HEK293 (cell line): Measurements from ENCODE around the gene OR11A1.

Experiments used
- CTCF ChIA-PET: fragments of 350-600 bp; formaldehyde crosslinking; extraction: SDS; loops from one replicate; lab custom pipeline; 2021; ENCODE audit warnings: antibody characterized with exemption; lab: Yijun Ruan, JAX
- POLR2A ChIA-PET: fragments of 300-600 bp; formaldehyde crosslinking; extraction: SDS; loops from one replicate; lab custom pipeline; 2020; ENCODE audit warnings: antibody characterized with exemption, inconsistent platforms; lab: Yijun Ruan, JAX
- H3K27ac ChIP-seq: fragments of 200-500 bp; sonication (Bioruptor generic); 2 replicates; pipeline ENCODE4 v1.5.1; 2014; ENCODE audit warnings: low read depth, low read length, control low read depth, inconsistent platforms; ENCODE audit errors: extremely low read depth
- H3K36me3 ChIP-seq, 2 experiments: fragments of 200-500 bp in 1 of 2; sonication (Bioruptor generic) in 1 of 2; 1 replicate in 1 of 2; 2 replicates in 1 of 2; pipeline ENCODE4 v1.5.1; 2014 to 2017; ENCODE audit warnings: inconsistent platforms in 2 of 2, low read length in 2 of 2; ENCODE audit not compliant: control insufficient read depth in 2 of 2, insufficient read depth in 1 of 2
- H3K4me1 ChIP-seq: fragments of 200-500 bp; sonication (Bioruptor generic); 2 replicates; pipeline ENCODE4 v1.5.1; 2014; ENCODE audit warnings: mild to moderate bottlenecking, low read length, inconsistent platforms; ENCODE audit not compliant: control insufficient read depth, insufficient read depth
- H3K4me3 ChIP-seq: 2 replicates; pipeline ENCODE4 v1.5.1; 2011; ENCODE audit warnings: low read depth, mild to moderate bottlenecking, control low read depth, low read length, moderate library complexity
- H3K9me3 ChIP-seq: fragments of 200-500 bp; sonication (Bioruptor generic); 2 replicates; pipeline ENCODE4 v1.5.1; 2014; ENCODE audit warnings: low read depth, low read length, inconsistent platforms; ENCODE audit not compliant: control insufficient read depth, insufficient read depth
- BCL11B ChIP-seq: fragments of 450-650 bp; formaldehyde crosslinking; IDR thresholded peaks from 2 replicates; pipeline ENCODE4 v1.5.1; 2016; ENCODE audit warnings: low read depth, missing biosample characterization, missing genetic modification characterization
- MZF1 ChIP-seq: fragments of 450-650 bp; formaldehyde crosslinking; IDR thresholded peaks from 2 replicates; pipeline ENCODE4 v1.5.1; 2017; ENCODE audit warnings: missing biosample characterization, missing genetic modification characterization, borderline replicate concordance
- SALL2 ChIP-seq: fragments of 450-650 bp; formaldehyde crosslinking; IDR thresholded peaks from 2 replicates; pipeline ENCODE4 v1.5.0; 2017; ENCODE audit warnings: missing biosample characterization, mild to moderate bottlenecking, missing genetic modification characterization, borderline replicate concordance
- YY2 ChIP-seq: fragments of 450-650 bp; formaldehyde crosslinking; IDR thresholded peaks from 2 replicates; pipeline ENCODE4 v1.5.1; 2016; ENCODE audit warnings: missing biosample characterization, missing genetic modification characterization
- ZBTB8A ChIP-seq: fragments of 450-650 bp; formaldehyde crosslinking; IDR thresholded peaks from 2 replicates; pipeline ENCODE4 v1.5.1; 2016; ENCODE audit warnings: missing biosample characterization, missing genetic modification characterization
- ZFHX2 ChIP-seq: fragments of 450-650 bp; formaldehyde crosslinking; conservative IDR thresholded peaks from 2 replicates; pipeline ENCODE4 v1.5.1; 2016; ENCODE audit warnings: missing biosample characterization, missing genetic modification characterization
- ZNF155 ChIP-seq: fragments of 450-650 bp; formaldehyde crosslinking; IDR thresholded peaks from 2 replicates; pipeline ENCODE4 v1.5.1; 2016; ENCODE audit warnings: missing biosample characterization, missing genetic modification characterization
- ZNF211 ChIP-seq: fragments of 450-650 bp; formaldehyde crosslinking; IDR thresholded peaks from 2 replicates; pipeline ENCODE4 v1.5.1; 2016; ENCODE audit warnings: low read depth, missing biosample characterization, missing genetic modification characterization
- ZNF24 ChIP-seq: fragments of 450-650 bp; formaldehyde crosslinking; IDR thresholded peaks from 2 replicates; pipeline ENCODE4 v1.5.1; 2016; ENCODE audit warnings: missing biosample characterization, missing genetic modification characterization
- ZNF423 ChIP-seq: fragments of 450-650 bp; formaldehyde crosslinking; IDR thresholded peaks from 2 replicates; pipeline ENCODE4 v1.5.1; 2016; ENCODE audit warnings: missing biosample characterization, missing genetic modification characterization
- TF ChIP-seq, protein P1 (sequence below): fragments of 450-650 bp; formaldehyde crosslinking; IDR thresholded peaks from 2 replicates; pipeline ENCODE4 v1.5.1; 2016; ENCODE audit warnings: missing biosample characterization, missing genetic modification characterization
- TF ChIP-seq, protein P2 (sequence below): fragments of 450-650 bp; formaldehyde crosslinking; IDR thresholded peaks from 2 replicates; pipeline ENCODE4 v1.5.1; 2016; ENCODE audit warnings: missing biosample characterization, missing genetic modification characterization
- TF ChIP-seq, protein P3 (sequence below): fragments of 450-650 bp; formaldehyde crosslinking; IDR thresholded peaks from 2 replicates; pipeline ENCODE4 v1.5.1; 2016; ENCODE audit warnings: missing biosample characterization, missing genetic modification characterization
- TF ChIP-seq, protein P4 (sequence below): fragments of 450-650 bp; formaldehyde crosslinking; IDR thresholded peaks from 2 replicates; pipeline ENCODE4 v1.5.1; 2017; ENCODE audit warnings: missing biosample characterization, missing genetic modification characterization
- TF ChIP-seq, protein P5 (sequence below): fragments of 450-650 bp; formaldehyde crosslinking; IDR thresholded peaks from 2 replicates; pipeline ENCODE4 v1.5.1; 2016; ENCODE audit warnings: missing biosample characterization, missing genetic modification characterization

The OR11A1 gene

DNA sequence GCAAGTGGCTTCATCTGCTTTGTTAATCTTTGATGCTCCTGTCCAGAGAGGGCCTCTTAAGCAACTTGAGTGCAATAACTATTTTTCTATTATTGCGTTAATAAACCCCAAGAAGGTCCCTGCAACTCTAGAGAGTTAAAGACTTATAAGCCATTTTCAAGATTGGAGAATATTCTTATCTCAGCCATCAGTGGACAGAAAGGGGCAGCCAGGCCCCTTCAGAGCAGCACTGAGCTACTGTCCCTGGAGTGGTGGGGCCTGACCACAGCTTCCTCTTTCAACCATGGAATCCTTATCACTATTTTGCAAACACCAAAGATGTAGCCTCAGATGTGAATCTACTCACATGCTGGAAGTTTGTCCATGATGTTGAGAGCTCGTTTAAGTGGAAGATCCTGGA is 33.7 kb upstream of the OR11A1 start:
- H3K36me3 ChIP-seq, result no peaks in the 10 kb centered on the region
- POLR2A ChIA-PET, result no interaction called here
- no peaks in the 10 kb centered on the region for H3K9me3 ChIP-seq
- H3K4me1 ChIP-seq, result no peaks in the 10 kb centered on the region
- no peak overlapping the region for H3K27ac ChIP-seq
- TF ChIP-seq MZF1 (tag by site-specific recombination) (no peak), ZNF155 (no peak), ZBTB8A (no peak), ZNF423 (tag by site-specific recombination) (no peak), YY2 (no peak)
- TF ChIP-seq, protein P1, sequence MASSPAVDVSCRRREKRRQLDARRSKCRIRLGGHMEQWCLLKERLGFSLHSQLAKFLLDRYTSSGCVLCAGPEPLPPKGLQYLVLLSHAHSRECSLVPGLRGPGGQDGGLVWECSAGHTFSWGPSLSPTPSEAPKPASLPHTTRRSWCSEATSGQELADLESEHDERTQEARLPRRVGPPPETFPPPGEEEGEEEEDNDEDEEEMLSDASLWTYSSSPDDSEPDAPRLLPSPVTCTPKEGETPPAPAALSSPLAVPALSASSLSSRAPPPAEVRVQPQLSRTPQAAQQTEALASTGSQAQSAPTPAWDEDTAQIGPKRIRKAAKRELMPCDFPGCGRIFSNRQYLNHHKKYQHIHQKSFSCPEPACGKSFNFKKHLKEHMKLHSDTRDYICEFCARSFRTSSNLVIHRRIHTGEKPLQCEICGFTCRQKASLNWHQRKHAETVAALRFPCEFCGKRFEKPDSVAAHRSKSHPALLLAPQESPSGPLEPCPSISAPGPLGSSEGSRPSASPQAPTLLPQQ (tag by site-specific recombination), result no peak
- TF ChIP-seq, protein P2, sequence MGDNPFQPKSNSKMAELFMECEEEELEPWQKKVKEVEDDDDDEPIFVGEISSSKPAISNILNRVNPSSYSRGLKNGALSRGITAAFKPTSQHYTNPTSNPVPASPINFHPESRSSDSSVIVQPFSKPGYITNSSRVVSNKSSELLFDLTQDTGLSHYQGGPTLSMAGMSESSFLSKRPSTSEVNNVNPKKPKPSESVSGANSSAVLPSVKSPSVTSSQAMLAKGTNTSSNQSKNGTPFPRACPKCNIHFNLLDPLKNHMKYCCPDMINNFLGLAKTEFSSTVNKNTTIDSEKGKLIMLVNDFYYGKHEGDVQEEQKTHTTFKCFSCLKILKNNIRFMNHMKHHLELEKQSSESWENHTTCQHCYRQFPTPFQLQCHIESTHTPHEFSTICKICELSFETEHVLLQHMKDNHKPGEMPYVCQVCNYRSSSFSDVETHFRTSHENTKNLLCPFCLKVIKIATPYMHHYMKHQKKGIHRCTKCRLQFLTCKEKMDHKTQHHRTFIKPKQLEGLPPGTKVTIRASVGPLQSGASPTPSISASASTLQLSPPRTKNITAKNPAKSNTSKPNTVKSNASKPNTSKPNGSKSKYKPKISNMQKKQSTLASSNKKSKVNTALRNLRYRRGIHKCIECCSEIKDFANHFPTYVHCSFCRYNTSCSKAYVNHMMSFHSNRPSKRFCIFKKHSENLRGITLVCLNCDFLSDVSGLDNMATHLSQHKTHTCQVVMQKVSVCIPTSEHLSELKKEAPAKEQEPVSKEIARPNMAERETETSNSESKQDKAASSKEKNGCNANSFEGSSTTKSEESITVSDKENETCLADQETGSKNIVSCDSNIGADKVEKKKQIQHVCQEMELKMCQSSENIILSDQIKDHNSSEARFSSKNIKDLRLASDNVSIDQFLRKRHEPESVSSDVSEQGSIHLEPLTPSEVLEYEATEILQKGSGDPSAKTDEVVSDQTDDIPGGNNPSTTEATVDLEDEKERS (tag by site-specific recombination), result no peak
- TF ChIP-seq, all 188 proteins: peak for 0
- CTCF ChIA-PET, result interaction anchor here (0.7 kb wide), 1 partner anchor 75 kb away, joined by 3 read pairs; no protein-coding TSS in a partner anchor
- H3K4me3 ChIP-seq, result no peak overlapping the region

DNA sequence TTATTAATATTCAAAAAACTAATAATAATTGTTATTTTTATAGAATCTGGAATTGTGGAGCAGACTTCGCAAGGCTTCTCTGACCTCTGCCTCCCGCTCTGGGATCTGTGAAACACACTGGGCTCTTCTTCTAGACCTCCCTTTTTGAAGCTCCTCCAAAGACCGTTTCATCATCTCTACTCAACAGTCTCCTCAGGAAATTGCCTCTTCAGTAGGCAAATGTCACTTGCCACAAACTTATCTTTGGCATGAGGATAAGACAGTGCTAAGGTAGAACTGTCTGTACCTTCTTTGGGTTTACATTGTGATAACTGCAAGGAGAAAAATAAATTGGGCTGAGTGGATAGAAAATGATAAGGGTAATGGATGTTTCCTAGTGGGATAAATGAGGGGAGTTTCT is 33.2 kb upstream of the OR11A1 start:
- POLR2A ChIA-PET, result no interaction called here
- Histone ChIP-seq H3K27ac (no peak overlapping the region), H3K4me1 (no peaks in the 10 kb centered on the region), H3K36me3 (no peaks in the 10 kb centered on the region), H3K4me3 (no peak overlapping the region), H3K9me3 (no peaks in the 10 kb centered on the region)
- no peak for TF ChIP-seq SALL2 (tag by site-specific recombination)
- TF ChIP-seq, protein P3, sequence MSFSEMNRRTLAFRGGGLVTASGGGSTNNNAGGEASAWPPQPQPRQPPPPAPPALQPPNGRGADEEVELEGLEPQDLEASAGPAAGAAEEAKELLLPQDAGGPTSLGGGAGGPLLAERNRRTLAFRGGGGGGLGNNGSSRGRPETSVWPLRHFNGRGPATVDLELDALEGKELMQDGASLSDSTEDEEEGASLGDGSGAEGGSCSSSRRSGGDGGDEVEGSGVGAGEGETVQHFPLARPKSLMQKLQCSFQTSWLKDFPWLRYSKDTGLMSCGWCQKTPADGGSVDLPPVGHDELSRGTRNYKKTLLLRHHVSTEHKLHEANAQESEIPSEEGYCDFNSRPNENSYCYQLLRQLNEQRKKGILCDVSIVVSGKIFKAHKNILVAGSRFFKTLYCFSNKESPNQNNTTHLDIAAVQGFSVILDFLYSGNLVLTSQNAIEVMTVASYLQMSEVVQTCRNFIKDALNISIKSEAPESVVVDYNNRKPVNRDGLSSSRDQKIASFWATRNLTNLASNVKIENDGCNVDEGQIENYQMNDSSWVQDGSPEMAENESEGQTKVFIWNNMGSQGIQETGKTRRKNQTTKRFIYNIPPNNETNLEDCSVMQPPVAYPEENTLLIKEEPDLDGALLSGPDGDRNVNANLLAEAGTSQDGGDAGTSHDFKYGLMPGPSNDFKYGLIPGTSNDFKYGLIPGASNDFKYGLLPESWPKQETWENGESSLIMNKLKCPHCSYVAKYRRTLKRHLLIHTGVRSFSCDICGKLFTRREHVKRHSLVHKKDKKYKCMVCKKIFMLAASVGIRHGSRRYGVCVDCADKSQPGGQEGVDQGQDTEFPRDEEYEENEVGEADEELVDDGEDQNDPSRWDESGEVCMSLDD (tag by site-specific recombination), result no peak
- TF ChIP-seq, protein P4, sequence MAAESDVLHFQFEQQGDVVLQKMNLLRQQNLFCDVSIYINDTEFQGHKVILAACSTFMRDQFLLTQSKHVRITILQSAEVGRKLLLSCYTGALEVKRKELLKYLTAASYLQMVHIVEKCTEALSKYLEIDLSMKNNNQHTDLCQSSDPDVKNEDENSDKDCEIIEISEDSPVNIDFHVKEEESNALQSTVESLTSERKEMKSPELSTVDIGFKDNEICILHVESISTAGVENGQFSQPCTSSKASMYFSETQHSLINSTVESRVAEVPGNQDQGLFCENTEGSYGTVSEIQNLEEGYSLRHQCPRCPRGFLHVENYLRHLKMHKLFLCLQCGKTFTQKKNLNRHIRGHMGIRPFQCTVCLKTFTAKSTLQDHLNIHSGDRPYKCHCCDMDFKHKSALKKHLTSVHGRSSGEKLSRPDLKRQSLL (tag by site-specific recombination), result no peak
- TF ChIP-seq BCL11B (tag by site-specific recombination), result no peak
- no peak for TF ChIP-seq ZFHX2 (tag by site-specific recombination)
- TF ChIP-seq, protein P5, sequence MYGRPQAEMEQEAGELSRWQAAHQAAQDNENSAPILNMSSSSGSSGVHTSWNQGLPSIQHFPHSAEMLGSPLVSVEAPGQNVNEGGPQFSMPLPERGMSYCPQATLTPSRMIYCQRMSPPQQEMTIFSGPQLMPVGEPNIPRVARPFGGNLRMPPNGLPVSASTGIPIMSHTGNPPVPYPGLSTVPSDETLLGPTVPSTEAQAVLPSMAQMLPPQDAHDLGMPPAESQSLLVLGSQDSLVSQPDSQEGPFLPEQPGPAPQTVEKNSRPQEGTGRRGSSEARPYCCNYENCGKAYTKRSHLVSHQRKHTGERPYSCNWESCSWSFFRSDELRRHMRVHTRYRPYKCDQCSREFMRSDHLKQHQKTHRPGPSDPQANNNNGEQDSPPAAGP, result no peak
- no peak for TF ChIP-seq ZNF211 (tag by site-specific recombination)
- TF ChIP-seq ZNF24 (tag by site-specific recombination), result no peak
- CTCF ChIA-PET, result interaction anchor here (0.7 kb wide), 1 partner anchor 75 kb away, joined by 3 read pairs; no protein-coding TSS in a partner anchor
